UCSD-AML1 (cell line): ENCODE results near the gene DBN1.
A peak's percentile ranks its signal among the peaks of the same experiment; 100 is the strongest.

Experiments used
- DNase-seq: peaks from one replicate; lab custom pipeline; 2025; ENCODE audit not compliant: unreplicated experiment; lab: John Stamatoyannopoulos, UW

DBN1 gene

DNA sequence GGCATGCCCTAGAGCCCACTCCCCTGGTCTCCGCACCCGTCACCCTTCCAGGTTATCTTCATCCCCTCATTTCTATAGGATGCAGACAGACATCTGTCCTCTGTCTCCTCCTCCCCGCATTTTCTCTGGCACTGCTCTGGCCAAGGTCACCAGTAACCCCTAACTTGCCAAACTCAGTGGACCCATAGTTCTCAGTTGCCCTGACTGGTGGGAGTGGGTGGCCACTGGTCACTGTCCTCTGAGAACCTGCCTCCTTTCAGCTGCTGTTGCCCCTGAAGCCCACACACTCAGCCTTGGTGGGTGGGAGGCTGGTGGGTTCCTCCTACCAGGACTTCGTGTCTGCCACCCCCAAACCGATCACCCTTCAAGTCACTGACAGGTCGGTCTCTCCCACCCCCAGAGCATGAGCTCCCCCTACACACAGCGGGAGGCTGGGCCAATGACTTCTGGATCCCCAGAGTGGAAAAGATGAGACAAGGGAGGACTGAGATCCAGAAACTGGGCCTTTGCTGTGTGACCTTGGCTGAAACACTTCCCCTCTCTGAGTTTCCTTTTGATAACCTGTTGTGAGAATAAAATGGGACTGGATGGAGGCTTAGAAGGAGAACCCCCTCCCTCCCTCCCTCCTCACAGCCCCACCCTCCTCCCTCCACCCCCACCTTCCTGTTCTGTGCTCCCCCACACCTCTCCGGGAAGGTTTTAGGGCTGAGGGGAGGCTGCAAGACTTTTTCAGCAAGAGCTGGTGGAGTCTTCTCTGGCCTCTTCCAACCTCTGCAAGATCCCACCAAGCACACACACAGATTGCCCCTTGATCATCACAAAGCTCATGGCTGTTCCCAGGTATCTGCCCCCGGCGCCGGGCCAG lies 2.4 kb upstream of the DBN1 start:
- DNase-seq, result no peak

DNA sequence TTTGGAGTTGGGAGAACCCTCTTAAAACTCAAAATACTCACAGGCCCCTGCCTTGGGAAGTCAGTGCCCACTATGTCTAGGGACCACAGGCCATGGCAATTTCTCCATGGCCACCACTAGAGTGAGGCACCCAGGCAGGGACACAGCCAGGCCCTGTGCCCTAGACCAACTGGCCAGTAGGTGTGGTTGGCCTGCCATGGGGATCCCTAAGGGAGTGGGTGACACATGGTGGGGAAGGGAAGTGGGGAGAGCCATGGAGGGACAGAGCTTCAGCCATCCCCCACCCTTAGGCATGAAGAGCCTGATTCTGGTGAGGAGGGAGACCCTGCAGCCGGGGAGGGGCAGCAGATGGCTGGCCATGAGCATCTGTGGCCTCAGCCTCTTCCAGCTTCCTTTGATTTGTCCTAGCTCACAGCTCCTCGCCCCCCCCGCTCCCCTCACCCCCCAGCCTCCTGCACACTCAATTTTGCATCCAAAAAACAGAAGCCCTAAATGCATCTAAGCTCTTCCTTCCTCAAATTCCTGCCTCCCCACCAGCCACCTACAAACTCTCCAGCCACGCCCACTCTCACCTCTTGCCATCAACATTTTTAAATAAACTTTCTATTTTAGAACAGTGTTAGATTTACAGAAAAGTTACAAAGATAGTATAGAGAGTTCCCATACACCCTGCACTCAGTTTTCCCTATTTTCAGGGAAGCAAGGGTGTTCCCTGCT lies 1.6 kb upstream of the DBN1 start:
- DNase-seq, result no peak

DNA sequence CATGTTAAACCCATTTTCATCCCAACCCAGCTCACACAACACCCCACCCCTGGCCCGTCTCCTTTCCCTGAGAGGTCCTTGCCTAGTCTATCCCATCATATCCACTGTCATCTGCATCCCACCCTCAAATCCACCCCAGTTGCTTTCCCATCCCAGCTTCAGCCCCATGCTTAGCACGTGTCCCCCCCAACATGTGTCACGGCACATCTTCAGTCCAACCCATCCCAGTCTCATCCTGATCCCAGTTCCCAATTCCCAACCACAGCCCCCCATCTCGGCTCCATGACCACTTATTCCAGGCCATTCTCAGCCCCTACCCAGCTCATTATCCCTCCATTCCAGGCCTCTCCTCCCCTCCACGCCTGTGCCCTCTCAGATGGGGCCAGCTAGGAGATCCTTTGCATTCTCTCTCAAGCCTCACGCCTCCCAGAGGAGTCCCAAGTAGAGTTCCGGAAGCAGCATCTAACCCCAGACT lies 605 bp upstream of the DBN1 start:
- DNase-seq, result no peak

DNA sequence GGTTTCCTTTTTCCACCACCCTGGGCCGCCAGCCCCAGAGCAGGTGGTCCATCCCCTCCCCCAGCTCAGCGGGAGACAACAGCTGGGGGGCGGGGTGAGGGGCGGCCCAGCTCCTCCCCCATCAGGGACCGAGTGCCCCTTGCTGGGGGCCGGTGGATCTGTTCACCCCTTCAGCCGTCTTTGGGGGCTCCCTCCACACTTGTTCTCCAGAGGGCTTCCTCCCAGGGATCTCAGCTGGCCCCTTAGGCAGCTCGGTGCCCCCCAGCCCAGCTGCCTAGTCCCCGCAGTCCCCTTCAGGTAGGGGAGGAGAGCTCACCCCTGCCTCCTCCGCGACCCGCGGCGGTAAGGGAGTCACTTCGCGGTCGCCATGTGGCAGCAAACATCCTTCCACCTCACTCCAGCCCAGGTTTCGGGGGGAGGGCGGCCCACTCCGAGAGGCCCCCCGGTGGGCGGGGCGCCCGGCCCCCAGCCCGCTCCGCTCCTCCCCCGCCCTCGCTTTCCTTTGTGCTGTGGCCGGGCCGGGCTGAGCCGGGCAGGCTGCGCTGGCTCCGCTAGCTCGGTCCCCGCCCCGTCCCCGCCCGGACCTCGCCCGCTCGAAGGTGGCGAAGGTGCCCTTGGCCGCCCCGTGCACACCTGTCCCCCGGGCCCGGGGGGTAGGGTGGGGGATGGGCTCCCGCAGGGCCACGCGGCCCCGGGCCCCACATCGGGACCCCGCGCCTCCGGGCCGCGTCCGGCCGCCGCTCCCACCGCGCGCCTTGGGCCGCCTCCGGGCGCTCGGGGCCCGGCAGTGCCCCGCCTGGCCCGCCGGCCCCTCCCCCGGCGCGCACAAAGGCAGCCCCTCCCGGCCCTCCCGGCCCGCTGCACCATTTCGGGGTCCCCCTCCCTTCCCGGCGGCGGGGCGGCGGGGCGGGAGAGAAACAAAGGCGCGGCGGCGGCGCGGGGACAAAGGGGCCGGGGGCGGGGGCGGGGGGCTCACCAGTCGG lies 683 bp downstream of the DBN1 start:
- peak; percentile 68 for DNase-seq

DNA sequence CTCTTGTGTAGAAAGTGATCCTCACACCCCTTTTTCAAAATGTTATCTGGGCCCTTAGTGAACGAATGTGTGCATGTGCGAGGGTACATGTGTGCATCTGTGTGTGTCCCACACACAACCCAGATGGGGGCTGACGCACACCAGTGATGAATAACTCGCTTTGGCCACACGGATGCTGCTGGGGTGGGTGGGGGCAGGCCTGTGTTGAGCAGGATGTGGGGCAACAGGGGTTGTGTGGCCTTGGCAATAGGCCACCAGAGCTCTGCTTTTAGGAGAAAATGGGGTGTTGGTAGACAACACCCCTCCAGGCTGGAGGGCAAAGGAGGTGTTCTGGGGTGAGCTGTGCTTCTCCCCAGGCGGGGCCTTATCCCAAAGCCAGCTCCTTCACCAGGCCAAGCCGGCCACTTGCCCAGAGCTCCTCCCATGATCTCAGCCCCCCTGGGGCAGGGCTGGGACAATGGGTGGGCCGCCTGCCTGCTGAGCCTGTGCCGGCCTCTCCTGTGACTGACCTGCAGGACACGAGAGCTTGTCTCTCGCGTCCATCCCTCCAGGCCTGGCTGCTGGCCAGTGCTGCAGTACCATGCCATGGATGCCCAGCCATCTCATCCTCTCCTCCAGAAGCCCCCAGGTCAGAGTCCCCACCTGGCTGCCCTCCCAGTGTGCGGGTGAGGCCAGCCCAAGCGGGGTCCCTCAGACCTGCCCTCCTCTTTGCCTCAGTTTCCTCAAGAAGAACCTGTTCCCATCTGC lies 1.7 kb downstream of the DBN1 start:
- DNase-seq, result no peak

DNA sequence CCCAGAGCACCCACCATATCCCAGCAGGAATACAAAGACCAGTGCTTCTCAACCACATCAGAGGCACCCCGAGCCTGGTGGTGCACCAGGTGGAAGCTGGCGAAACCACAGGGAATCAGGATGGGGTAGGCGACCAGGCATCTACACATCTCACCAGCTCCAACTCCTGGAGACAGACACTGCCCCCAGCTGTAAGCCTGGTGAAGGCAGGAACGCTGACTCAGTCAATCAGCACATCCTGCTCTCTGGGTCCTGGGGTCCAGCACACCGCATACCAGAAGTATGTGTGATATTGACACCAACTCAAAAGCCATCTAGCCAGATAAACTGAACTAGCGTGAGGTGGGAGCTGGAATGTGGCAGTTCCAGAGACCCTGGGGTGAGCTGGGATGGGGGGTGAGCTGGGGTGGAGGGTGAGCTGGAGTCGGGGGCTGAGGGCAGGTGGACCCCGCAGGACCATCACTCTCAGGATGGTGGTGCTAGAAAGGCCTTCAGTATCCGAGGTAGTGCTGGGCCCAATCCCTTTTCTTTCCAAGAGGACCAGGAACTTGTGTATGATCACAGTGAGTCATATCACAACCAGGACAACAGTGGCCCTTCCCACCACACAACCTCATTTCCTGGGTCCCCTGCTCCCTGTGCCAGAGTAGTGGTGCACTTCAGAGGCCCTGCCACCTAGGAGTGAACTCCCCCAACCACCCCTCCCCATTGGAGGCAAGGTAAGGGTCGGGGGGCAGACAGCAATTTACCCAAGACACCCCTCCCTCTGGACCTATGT lies 2.5 kb downstream of the DBN1 start:
- no peak for DNase-seq

DNA sequence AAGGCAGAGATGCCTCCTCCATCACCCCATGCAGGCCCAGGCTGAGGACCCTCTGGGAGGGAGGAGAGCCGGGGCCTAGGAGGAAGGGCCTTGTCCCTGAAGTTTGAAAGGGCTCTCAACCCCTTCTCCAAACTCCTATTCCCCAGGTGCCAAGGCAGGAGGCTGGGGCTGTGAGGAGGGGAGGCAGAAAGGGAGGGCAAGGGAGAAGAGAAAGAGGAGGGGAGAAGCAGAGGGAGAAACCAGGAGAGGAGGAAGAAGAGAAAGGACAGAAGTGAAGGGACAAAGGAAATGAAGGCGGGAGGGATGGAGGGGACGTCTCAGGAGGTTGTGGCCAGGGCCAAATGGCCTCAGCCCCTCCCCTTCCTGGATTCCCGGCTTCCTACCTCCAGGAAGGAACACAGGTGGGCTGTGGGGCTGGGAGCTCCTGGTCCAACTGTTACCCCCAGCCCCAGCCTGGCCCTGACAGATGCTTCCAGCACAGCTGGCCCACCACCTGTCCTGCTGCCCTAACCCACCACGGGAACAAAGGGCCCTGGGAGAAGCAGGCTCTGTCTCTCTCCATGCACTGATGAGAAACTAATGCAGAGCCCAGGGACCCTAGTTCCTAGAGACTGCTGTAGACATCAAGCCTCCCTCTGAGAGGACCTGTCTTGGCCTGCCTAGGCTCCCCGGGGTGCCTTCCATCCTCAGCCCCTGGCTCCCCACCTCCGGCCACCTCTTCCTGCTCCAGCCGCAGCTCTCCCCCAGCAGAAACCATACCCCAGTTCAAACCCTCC lies 3.5 kb downstream of the DBN1 start:
- no peak for DNase-seq

DNA sequence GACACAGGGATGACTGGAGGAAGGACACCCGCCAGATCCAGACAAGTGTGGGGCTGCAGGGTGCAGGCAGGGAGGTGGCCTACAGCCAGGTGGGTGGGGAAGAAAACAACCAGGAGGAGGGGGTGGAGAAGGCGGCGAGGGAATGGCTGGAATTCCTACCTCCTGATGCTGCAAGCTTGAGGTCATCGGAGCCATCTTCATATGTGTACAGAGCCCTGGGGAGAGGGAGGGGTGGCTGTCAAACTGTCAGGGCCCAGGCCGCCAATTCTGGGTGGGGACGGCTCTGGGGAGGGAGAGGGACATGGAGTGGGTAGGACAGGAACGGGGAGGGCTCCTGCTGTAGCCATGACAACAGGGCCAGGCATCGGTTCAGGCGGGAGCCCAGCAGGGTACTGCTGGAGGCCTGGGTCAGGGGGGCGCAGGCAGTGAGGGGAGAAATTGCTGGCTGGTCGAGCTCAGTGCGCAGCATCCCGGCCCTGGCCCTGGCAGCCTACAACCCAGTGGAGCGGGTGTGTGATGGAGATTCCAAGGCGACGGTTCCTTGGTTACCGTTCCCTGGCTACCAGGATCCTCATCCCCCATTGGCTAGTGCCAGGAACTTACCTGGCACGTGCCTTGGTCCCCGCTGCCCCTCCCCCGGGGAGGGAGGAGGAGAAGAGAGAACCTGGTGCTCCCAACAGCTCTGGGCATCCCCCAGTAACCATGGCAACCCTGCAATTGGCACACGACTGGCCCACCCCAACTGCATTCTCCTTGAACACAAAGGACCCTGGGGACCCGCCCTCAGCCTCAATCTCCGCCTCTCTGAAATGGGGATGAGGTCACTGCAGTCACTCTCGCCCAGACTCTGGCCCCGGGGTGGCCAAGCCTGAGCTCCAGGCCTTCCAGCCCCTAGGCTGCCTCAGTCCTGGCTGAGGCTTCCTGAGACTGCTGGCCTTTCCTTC lies 4.5 kb downstream of the DBN1 start:
- no peak for DNase-seq

DNA sequence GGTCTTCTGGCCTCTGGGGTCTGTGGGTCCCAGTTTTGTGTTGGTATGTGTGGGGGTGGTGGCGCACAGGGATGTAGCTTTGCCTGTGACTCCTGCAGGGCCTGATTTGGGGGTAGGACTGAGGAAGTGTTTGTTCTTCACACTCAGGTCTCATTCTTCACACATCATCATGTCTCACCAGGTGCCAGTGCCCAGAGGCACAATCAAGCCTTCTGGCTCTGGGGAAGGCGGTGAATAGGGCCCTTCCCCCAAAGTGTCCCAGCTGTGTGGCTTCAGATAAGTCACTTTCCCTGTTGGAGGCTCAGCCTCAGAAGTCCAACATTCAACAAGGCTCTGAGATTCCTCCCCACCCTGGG lies 5.1 kb downstream of the DBN1 start:
- no peak for DNase-seq

DNA sequence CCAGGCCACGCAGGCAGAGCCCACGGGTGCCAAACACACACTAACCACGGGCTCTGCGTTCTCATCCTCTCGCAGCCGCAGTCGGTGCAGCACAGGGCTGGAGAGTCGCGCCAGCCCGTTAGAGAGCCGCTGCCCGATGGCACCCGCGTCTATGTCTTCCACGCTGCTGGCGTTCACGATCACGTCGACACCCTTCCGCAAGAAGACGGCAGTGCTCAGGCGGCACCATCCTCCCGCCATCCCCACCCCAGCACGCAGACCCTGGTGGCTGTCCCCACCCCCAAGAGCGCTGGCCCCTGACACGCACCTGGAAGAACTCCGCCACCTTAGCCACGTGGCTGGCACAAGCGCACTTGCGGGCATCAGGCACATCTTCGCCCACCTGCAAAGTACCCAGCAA lies 6.0 kb downstream of the DBN1 start:
- DNase-seq, result no peak

DNA sequence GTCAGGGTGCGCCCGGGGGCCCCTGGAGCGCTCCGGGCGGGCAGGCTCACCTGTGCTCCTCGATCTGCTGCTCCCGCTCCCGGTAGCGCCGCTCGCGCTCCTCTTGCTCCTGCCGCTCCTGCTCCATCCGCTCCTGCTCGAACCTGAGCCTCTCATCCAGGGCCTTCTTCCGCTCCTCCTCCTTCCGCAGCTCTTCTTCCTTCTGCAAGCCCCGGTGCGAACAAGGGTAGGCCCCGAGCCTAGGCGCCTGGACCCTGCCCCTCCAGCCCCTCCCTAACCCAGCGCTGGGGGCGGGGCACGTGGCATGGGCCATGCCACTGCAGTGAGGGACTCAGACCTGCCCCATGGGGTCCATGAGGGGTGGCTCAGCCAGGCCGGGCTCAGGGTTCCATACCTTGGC lies 6.6 kb downstream of the DBN1 start:
- DNase-seq, result no peak

DNA sequence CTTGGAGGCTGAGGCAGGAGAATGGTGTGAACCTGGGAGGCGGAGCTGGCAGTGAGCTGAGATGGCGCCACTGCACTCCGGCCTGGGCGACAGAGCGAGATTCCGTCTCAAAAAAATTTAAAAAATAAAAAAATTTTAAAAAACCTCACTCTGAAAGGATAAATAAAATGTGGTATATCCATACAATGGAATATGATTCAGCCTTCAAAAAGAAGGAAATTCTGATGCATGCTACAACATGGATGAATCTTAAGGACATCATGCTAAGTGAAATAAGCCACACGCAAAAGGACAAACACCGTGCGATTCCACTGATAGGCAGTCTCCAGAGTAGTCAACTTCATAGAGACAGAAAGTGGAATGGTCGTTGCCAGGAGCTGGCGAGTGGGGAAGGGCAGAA lies 8.4 kb downstream of the DBN1 start:
- DNase-seq, result no peak

DNA sequence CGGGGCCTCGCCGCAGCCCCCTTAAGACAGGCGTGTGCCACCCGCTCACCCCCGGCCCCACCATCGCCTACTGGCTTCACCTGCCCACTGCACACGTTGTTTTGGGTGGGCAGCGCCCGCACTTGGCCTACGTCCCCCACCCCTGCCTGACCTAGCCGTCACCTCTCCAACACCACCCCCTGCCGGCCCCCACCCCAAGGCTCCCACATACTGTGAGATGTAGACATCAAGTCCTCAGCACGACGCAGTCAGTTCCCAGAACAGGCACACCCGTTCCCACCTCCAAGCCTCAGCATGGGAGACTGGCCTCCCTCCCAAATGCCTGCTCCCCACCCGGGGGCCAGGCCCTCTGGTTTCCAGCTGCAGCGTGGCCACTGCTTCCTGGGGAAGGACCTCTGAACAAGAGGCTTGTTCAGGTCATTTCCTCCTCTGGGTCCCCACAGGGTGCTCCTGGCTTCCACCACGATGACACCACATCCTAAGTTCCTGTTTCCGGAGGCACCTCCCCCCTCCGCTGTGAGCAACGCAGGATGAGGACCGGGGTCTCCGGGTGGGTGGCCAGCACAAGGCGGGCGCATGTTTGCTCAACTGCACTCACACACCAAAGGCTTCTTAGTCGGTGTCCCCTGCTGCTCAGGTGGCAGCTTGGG lies 11.3 kb downstream of the DBN1 start:
- DNase-seq, result peak; percentile 71

DNA sequence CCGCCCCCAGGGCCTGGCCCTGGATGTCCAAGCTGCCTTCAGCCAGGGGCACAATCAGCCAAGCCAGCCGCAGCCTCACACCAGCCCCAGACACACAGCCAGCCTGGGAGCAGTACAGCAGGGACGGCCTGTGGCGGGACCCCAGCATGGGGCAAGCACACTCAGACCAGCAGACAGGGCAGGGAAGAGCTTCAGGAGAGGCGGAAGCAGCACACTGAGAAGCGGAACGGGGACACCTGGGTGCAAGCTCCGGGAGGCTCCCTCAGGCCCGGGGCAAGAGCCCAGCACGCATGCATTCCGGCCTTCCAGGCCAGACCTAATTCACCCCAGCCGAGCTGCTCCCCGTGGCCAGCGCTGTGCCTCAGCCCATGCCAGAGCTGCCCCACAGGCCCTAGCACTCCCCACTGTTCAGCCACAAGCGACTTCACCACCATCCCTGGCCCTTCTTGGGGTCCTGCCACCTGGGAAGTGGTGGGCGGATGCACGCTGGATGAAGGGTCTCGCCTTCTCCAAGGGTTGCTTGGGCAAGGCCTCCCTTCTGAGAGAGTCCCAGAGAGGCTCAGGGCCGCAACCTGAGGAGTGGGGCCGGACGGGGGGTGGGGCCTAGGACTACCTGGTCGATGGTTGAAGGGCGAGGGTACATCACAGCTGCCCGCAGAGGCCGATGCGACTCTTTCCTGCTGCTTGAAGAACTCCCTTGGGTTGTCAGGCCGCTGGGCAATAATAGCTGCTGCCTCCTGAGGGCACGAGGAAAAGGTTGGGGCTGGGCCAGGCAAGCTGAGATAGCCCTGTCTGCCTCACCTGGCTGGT lies 13.4 kb downstream of the DBN1 start:
- DNase-seq, result no peak

DNA sequence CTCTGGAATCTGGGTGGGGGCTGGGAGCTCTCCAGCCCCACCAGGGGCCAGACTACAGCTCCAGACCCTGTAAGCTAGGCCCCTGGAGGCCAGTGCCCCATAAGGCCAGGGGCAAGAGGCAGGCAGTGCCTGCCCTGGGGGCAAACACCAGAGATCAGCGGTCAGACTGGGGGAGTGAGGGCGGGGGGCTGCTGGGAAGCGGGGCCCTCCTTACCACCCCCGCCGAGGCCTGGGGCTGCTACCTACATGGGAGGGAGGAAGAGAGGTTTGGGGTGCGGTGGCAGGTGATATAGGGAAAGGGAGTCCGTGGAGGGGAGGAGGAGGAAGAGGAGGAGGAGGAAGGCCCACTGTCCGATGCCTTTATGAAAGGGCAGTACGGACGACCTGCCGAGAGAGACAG lies 14.1 kb downstream of the DBN1 start:
- DNase-seq, result no peak

DNA sequence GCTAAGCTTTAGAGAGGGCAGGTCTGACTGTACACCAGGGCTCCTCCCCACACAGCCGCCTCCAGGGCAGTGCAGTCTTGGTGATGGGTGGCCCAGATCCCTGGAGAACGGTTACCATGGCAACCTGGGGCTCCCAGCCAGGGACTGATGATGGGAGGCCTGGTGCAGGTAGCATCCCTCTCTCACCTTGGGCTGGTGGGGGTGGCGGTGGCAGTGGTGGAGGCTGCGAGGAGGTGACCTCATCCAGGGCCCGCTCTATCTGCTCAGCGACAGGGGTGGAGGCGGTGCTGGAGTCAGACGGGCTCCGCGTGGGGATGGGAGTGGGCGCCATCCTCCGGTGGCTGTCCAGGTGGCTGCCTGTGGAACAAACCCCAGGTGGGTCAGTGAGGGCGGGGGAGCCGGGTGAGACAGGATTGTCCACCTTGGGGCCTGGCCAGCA lies 14.5 kb downstream of the DBN1 start:
- no peak for DNase-seq
